HL-60/S4 treated with retinoic acid at 250 ng/mL for 4 days and 3 days (cell line): ENCODE data around the gene CASP7.

ENCODE experiments used
- in situ Hi-C: fragments of 300-500 bp; cut with MboI; formaldehyde crosslinking; loops from 2 replicates; pipeline ENCODE4 v1.7.0; 2022; ENCODE audit warnings: low sequenced_read_pairs

Gene CASP7

GRCh38 chr10:113711142-113711541, 31.4 kb downstream of the CASP7 start:
- in situ Hi-C loops: loop anchor here (25.0 kb wide), 1 partner anchor 401 kb away; no protein-coding TSS in a partner anchor

GRCh38 chr10:113712024-113712423, 32.3 kb downstream of the CASP7 start:
- in situ Hi-C loops: loop anchor here (25.0 kb wide), 1 partner anchor 400 kb away; no protein-coding TSS in a partner anchor

- in situ Hi-C loops: loop anchor here (25.0 kb wide), 1 partner anchor 399 kb away; no protein-coding TSS in a partner anchor
Observed at GRCh38 chr10:113712755-113713639, 33.3 kb downstream of the CASP7 start.

GRCh38 chr10:113713640-113713982, 33.9 kb downstream of the CASP7 start:
- in situ Hi-C loops: loop anchor here (25.0 kb wide), 1 partner anchor 399 kb away; no protein-coding TSS in a partner anchor

- in situ Hi-C loops: loop anchor here (25.0 kb wide), 1 partner anchor 396 kb away; no protein-coding TSS in a partner anchor
Observed at GRCh38 chr10:113716109-113716910, 36.6 kb downstream of the CASP7 start.

- in situ Hi-C loops: loop anchor here (25.0 kb wide), 1 partner anchor 393 kb away; no protein-coding TSS in a partner anchor
Observed at GRCh38 chr10:113718969-113719822, 39.5 kb downstream of the CASP7 start.

- in situ Hi-C loops: loop anchor here (25.0 kb wide), 1 partner anchor 392 kb away; no protein-coding TSS in a partner anchor
Observed at GRCh38 chr10:113720386-113720785, 40.7 kb downstream of the CASP7 start.

GRCh38 chr10:113732160-113732881, 52.6 kb downstream of the CASP7 start:
- in situ Hi-C loops: no loop called here

- in situ Hi-C loops: no loop called here
Observed at GRCh38 chr10:113732966-113733365, 53.3 kb downstream of the CASP7 start.

GRCh38 chr10:113733635-113734034, 53.9 kb downstream of the CASP7 start:
- in situ Hi-C loops: no loop called here

- in situ Hi-C loops: no loop called here
Observed at GRCh38 chr10:113735913-113736312, 56.2 kb downstream of the CASP7 start.

- in situ Hi-C loops: no loop called here
Observed at GRCh38 chr10:113736576-113736975, 56.9 kb downstream of the CASP7 start.

- in situ Hi-C loops: no loop called here
Observed at GRCh38 chr10:113739031-113739430, 59.3 kb downstream of the CASP7 start.

GRCh38 chr10:113739577-113739976, 59.9 kb downstream of the CASP7 start:
- in situ Hi-C loops: no loop called here

GRCh38 chr10:113740850-113741249, 61.1 kb downstream of the CASP7 start:
- in situ Hi-C loops: no loop called here

- in situ Hi-C loops: no loop called here
Observed at GRCh38 chr10:113742466-113742865, 62.8 kb downstream of the CASP7 start.

- in situ Hi-C loops: no loop called here
Observed at GRCh38 chr10:113743594-113743993, 63.9 kb downstream of the CASP7 start.

- in situ Hi-C loops: no loop called here
Observed at GRCh38 chr10:113745374-113745773, 65.7 kb downstream of the CASP7 start.

GRCh38 chr10:113746217-113746957, 66.7 kb downstream of the CASP7 start:
- in situ Hi-C loops: no loop called here
